SK-N-MC (cell line): Measurements from ENCODE around the gene COPS2.

Experiments used
- EZH2 ChIP-seq: fragments of 200-600 bp; sonication (generic); IDR thresholded peaks from one replicate; pipeline ENCODE4 v1.6.1; 2017; ENCODE audit warnings: antibody characterized with exemption
- POLR2AphosphoS5 ChIP-seq: IDR thresholded peaks from 2 replicates; pipeline ENCODE4 v1.6.1; 2012; ENCODE audit warnings: mild to moderate bottlenecking, low read depth, low read length, borderline replicate concordance

GRCh38 chr15:49116108-49116857 lies 39.1 kb downstream of the COPS2 start:
- TF ChIP-seq EZH2 (no peak), POLR2AphosphoS5 (no peak)
